WTC11 (cell line): ENCODE data around the gene CEACAM16. TPM values are rescaled to one million over a fixed set of nuclear protein-coding genes. Genes with fewer than 3 reads are reported as not detected.
"Not testable (repeated sequence)": the region's sequence is repeated elsewhere in the genome, so short reads cannot be mapped to it uniquely, and the experiment has no call there.

Experiments
- ATAC-seq: fragments of 200-7000 bp; cut with Tn5 transposase; 2 replicates; pipeline ENCODE4 v1.10.0; 2021; ENCODE audit warnings: mild to moderate bottlenecking, moderate library complexity
- CTCF ChIA-PET: fragments of 300-600 bp; sonication (Branson Sonifier 250); formaldehyde crosslinking; loops from one replicate; lab custom pipeline; 2021; ENCODE audit warnings: antibody characterized with exemption; lab: Charles Lee
- POLR2A ChIA-PET: fragments of 350-600 bp; sonication (Branson Sonifier 250); formaldehyde crosslinking; loops from one replicate; lab custom pipeline; 2021; ENCODE audit warnings: antibody characterized with exemption; lab: Charles Lee
- DNase-seq: peaks from one replicate; pipeline ENCODE4 v3.0.0; 2021; ENCODE audit warnings: low spot score
- H3K27ac Mint-ChIP-seq: 2 replicates; pipeline ENCODE4 v1.8.0; 2021; ENCODE audit warnings: mixed read lengths
- H3K27me3 Mint-ChIP-seq: 2 replicates; pipeline ENCODE4 v1.8.0; 2021; ENCODE audit warnings: low read depth, mild to moderate bottlenecking, moderate library complexity, mixed read lengths
- H3K36me3 Mint-ChIP-seq: 2 replicates; pipeline ENCODE4 v1.8.0; 2021; ENCODE audit warnings: mixed read lengths
- H3K4me1 Mint-ChIP-seq: 2 replicates; pipeline ENCODE4 v1.8.0; 2022; ENCODE audit warnings: mixed read lengths
- H3K4me3 Mint-ChIP-seq: 2 replicates; pipeline ENCODE4 v1.8.0; 2021; ENCODE audit warnings: mild to moderate bottlenecking, moderate library complexity, mixed read lengths
- H3K9me3 Mint-ChIP-seq: 2 replicates; pipeline ENCODE4 v1.8.0; 2021; ENCODE audit warnings: mixed read lengths
- CTCF ChIP-seq: fragments of 200-600 bp; IDR thresholded peaks from 2 replicates; pipeline ENCODE4 v1.8.0; 2022; ENCODE audit warnings: antibody characterized with exemption
- ESRRA ChIP-seq: sonication (generic); formaldehyde crosslinking; IDR thresholded peaks from 2 replicates; pipeline ENCODE4 v1.8.1; 2022; ENCODE audit warnings: mild to moderate bottlenecking, missing genetic modification reagents, borderline replicate concordance
- ETV6 ChIP-seq: sonication (generic); formaldehyde crosslinking; IDR thresholded peaks from 2 replicates; pipeline ENCODE4 v1.8.1; 2022; ENCODE audit warnings: mild to moderate bottlenecking, missing genetic modification reagents
- FOXK1 ChIP-seq: sonication (generic); formaldehyde crosslinking; IDR thresholded peaks from 2 replicates; pipeline ENCODE4 v1.8.0; 2022; ENCODE audit warnings: mild to moderate bottlenecking, moderate library complexity, missing genetic modification reagents
- FOXP1 ChIP-seq: sonication (generic); formaldehyde crosslinking; IDR thresholded peaks from 2 replicates; pipeline ENCODE4 v1.8.0; 2022; ENCODE audit warnings: missing genetic modification reagents, mild to moderate bottlenecking, moderate library complexity, borderline replicate concordance
- FOXP4 ChIP-seq: sonication (generic); formaldehyde crosslinking; IDR thresholded peaks from 2 replicates; pipeline ENCODE4 v1.8.0; 2022; ENCODE audit warnings: mild to moderate bottlenecking, missing genetic modification reagents
- GTF2I ChIP-seq: fragments of 250-450 bp; sonication (Bioruptor Pico); conservative IDR thresholded peaks from 2 replicates; pipeline ENCODE4 v1.4.0; 2021; ENCODE audit warnings: mild to moderate bottlenecking
- JUN ChIP-seq: sonication (generic); formaldehyde crosslinking; IDR thresholded peaks from 2 replicates; pipeline ENCODE4 v1.8.0; 2023; ENCODE audit warnings: mild to moderate bottlenecking, missing genetic modification reagents
- MXD4 ChIP-seq: fragments of 250-450 bp; sonication (Bioruptor Pico); IDR thresholded peaks from 2 replicates; pipeline ENCODE4 v1.8.0; 2021; ENCODE audit warnings: mild to moderate bottlenecking, moderate library complexity, borderline replicate concordance
- MYBL2 ChIP-seq: sonication (generic); formaldehyde crosslinking; IDR thresholded peaks from 2 replicates; pipeline ENCODE4 v1.8.1; 2023; ENCODE audit warnings: mild to moderate bottlenecking, moderate library complexity, missing genetic modification reagents
- NFYB ChIP-seq: sonication (generic); formaldehyde crosslinking; conservative IDR thresholded peaks from 2 replicates; pipeline ENCODE4 v1.8.0; 2022; ENCODE audit warnings: low read depth, missing genetic modification reagents
- SP1 ChIP-seq: sonication (generic); formaldehyde crosslinking; conservative IDR thresholded peaks from 2 replicates; pipeline ENCODE4 v1.8.1; 2022; ENCODE audit warnings: missing genetic modification reagents
- TCF7 ChIP-seq: sonication (generic); formaldehyde crosslinking; IDR thresholded peaks from 2 replicates; pipeline ENCODE4 v1.8.0; 2022; ENCODE audit warnings: mild to moderate bottlenecking, low read depth, missing genetic modification reagents, moderate library complexity
- TEAD1 ChIP-seq: sonication (generic); formaldehyde crosslinking; IDR thresholded peaks from 2 replicates; pipeline ENCODE4 v1.8.0; 2022; ENCODE audit warnings: mild to moderate bottlenecking, missing genetic modification reagents
- ZBTB43 ChIP-seq: sonication (generic); formaldehyde crosslinking; IDR thresholded peaks from 2 replicates; pipeline ENCODE4 v1.8.1; 2023; ENCODE audit warnings: mild to moderate bottlenecking, missing genetic modification reagents
- ZNF121 ChIP-seq: sonication (generic); formaldehyde crosslinking; IDR thresholded peaks from 2 replicates; pipeline ENCODE4 v1.8.0; 2023; ENCODE audit warnings: missing genetic modification reagents
- ZNF263 ChIP-seq: sonication (generic); formaldehyde crosslinking; IDR thresholded peaks from 2 replicates; pipeline ENCODE4 v1.8.1; 2022; ENCODE audit warnings: low read depth, mild to moderate bottlenecking, moderate library complexity, missing genetic modification reagents
- ZNF281 ChIP-seq: sonication (generic); formaldehyde crosslinking; IDR thresholded peaks from 2 replicates; pipeline ENCODE4 v1.8.0; 2023; ENCODE audit warnings: mild to moderate bottlenecking, missing genetic modification reagents
- ZNF396 ChIP-seq: fragments of 250-450 bp; sonication (Bioruptor Pico); IDR thresholded peaks from 2 replicates; pipeline ENCODE4 v1.8.0; 2021; ENCODE audit warnings: mild to moderate bottlenecking, moderate library complexity, borderline replicate concordance
- total RNA-seq: library from RNA; stranded (reverse); gene quantifications from 3 replicates; pipeline ENCODE4 v1.2.3, GENCODE V29; 2021

CEACAM16 gene
- total RNA-seq, 1 experiment from 2014 or later: not detected

GRCh38 chr19:44718441-44719261 is 19.7 kb downstream of the CEACAM16 start:
- Mint-ChIP-seq H3K27me3 (no peaks in the 10 kb centered on the region), H3K27ac (peak overlapping the region; percentile 97), H3K9me3 (peaks cover 20% of the 10 kb centered on the region), H3K36me3 (peaks cover 22% of the 10 kb centered on the region), H3K4me1 (peaks cover 38% of the 10 kb centered on the region), H3K4me3 (peak overlapping the region; percentile 81)
- ATAC-seq: peak; percentile 84
- CTCF ChIA-PET: interaction anchor here (0.6 to 15.6 kb wide), 14 partner anchors 28 to 148 kb away, joined by 3 to 548 read pairs (median 6); partner anchors contain the start of genes CBLC and NECTIN2
- TF ChIP-seq NFYB (CRISPR knock-in tag) (no peak), TCF7 (no peak), GTF2I (0 out of 2 replicates have a peak, but pooled peaks have one; percentile 73), MYBL2 (CRISPR knock-in tag) (no peak; the same call in 1 of the 2 replicates), SP1 (CRISPR knock-in tag) (0 out of 2 replicates have a peak, but pooled peaks have one; percentile 26), TEAD1 (CRISPR knock-in tag) (peak; percentile 81), ZNF121 (CRISPR knock-in tag) (peak; percentile 70), JUN (CRISPR knock-in tag) (no peak), FOXP4 (CRISPR knock-in tag) (peak; percentile 46; the same call in 1 of the 2 replicates), FOXP1 (CRISPR knock-in tag) (no peak), ETV6 (CRISPR knock-in tag) (peak; percentile 54; the same call in 1 of the 2 replicates), ESRRA (CRISPR knock-in tag) (peak; percentile 93; the same call in 1 of the 2 replicates), ZBTB43 (0 out of 2 replicates have a peak, but pooled peaks have one; percentile 43), CTCF (no peak), ZNF396 (CRISPR knock-in tag) (no peak), ZNF263 (CRISPR knock-in tag) (peak; percentile 97)
- POLR2A ChIA-PET: interaction anchor here (0.6 to 1.6 kb wide), 5 partner anchors 13 to 1050 kb away, joined by 3 to 4 read pairs (median 4); no protein-coding TSS in a partner anchor
- peak; percentile 66 for DNase-seq

GRCh38 chr19:44719262-44719701 is 20.3 kb downstream of the CEACAM16 start:
- peaks cover 18% of the 10 kb centered on the region for H3K9me3 Mint-ChIP-seq
- TF ChIP-seq FOXK1 (CRISPR knock-in tag) (peak; percentile 46; the same call in 1 of the 2 replicates), ZNF281 (no peak), MXD4 (CRISPR knock-in tag) (0 out of 2 replicates have a peak, but pooled peaks have one; percentile 36)
- ATAC-seq (no peak), DNase-seq (no peak)
- peaks cover 38% of the 10 kb centered on the region for H3K4me1 Mint-ChIP-seq
- POLR2A ChIA-PET: no interaction called here
- peak overlapping the region; percentile 97 for H3K27ac Mint-ChIP-seq
- no peaks in the 10 kb centered on the region for H3K27me3 Mint-ChIP-seq
- CTCF ChIA-PET: interaction anchor here (1.2 to 15.6 kb wide), 9 partner anchors 29 to 149 kb away, joined by 5 to 548 read pairs (median 8); partner anchors contain the start of gene CBLC
- peaks cover 18% of the 10 kb centered on the region for H3K36me3 Mint-ChIP-seq
- H3K4me3 Mint-ChIP-seq: peak overlapping the region; percentile 81

- H3K27ac Mint-ChIP-seq, H3K9me3 Mint-ChIP-seq, H3K27me3 Mint-ChIP-seq, H3K4me3 Mint-ChIP-seq, ATAC-seq, DNase-seq, H3K36me3 Mint-ChIP-seq: not testable (repeated sequence)
- POLR2A ChIA-PET: interaction anchor here (0.7 to 1.1 kb wide), 2 partner anchors 25 to 50 kb away, joined by 3 to 4 read pairs; no protein-coding TSS in a partner anchor
- CTCF ChIA-PET: interaction anchor here (1.4 to 15.6 kb wide), 5 partner anchors 30 to 124 kb away, joined by 3 to 548 read pairs (median 7); partner anchors contain the start of gene CBLC
- peaks cover 38% of the 10 kb centered on the region for H3K4me1 Mint-ChIP-seq
Observed at GRCh38 chr19:44720396-44720795, 21.4 kb downstream of the CEACAM16 start.
